Measurements from ENCODE around the gene IRF2BP1.

DNA sequence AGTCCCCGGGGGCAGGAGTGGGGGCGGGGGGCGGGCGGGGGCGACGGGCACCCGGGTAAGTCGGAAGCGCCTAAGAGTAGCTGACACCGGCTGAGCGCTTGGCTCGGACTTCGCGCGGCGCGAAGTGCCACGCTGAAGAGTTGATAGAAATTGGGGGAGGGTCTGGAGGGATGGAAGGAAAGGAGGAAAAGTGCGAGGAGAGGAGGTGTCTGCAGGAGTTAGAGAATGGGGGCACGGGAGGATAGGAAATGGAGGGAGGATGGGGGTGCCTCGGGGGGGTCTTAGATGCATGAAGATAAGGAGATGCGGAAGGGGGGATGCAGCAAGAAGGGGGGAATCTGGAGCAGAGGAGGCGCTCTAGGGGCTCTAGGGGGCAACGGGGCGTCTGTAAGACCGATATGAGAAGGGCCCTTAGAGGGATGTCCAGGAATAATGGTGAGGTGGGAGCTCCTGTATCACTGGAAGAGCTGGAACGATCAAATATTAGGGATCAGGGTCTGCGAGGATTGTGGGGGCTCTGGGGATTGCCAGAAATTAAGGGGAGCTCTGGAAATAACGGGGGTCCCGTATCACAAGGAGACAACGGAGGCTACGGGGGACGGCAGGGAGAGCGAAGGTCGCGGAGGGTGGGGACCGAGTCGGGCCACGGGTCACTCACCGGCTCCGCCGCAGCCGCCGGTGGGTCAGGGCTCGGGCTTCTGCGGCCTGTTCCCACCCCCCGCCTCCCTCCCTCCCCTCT lies 16.1 kb upstream of the IRF2BP1 start, which contains the start of gene MYPOP:
- no peak for TF ChIP-seq CTCF (conservative IDR thresholded peaks at IDR 0.05)
- no peak for TF ChIP-seq EZH2 (IDR thresholded peaks at IDR 0.05; ENCODE audit: low read depth)

Data from PC-9 (cell line).